HepG2 (cell line): Measurements from ENCODE around the gene TMEM187. TPM values are rescaled to one million over a fixed set of nuclear protein-coding genes. Genes with fewer than 3 reads are reported as not detected.

Experiments used
- ARID5B ChIP-seq: IDR thresholded peaks from 2 replicates; pipeline ENCODE4 v1.4.0; 2020; ENCODE audit warnings: mild to moderate bottlenecking, missing genetic modification reagents
- HNF4A ChIP-seq: sonication (generic); formaldehyde crosslinking; IDR thresholded peaks from 2 replicates; pipeline ENCODE4 v1.4.0; 2020; ENCODE audit warnings: missing genetic modification reagents
- MAFF ChIP-seq: IDR thresholded peaks from 2 replicates; pipeline ENCODE4 v1.6.1; 2011; ENCODE audit warnings: low read depth, low read length, improper control_type of control experiment
- NPAS2 ChIP-seq: sonication (generic); formaldehyde crosslinking; IDR thresholded peaks from 2 replicates; pipeline ENCODE4 v1.8.0; 2022; ENCODE audit warnings: mild to moderate bottlenecking, missing genetic modification reagents, borderline replicate concordance
- polyA plus RNA-seq, 8 experiments: library from polyadenylated mRNA; depleted of rRNA in 3 of 8; stranded (reverse) in 7 of 8; unstranded in 1 of 8; fragments of >200 nt; fragmentation: Illumina TruSeq in 4 of 8; extraction: Trizol in 4 of 8; gene quantifications; 2 replicates each; pipeline versions ENCODE4 v1.2.1 to v1.2.3, GENCODE V29; 2011 to 2016; ENCODE audit warnings: low read depth in 4 of 8, missing spikeins in 1 of 8, mixed read lengths in 1 of 8; ENCODE audit not compliant: insufficient read depth in 1 of 8
- total RNA-seq, 5 experiments: library from RNA; depleted of rRNA; stranded (reverse); fragments of >200 nt; fragmentation: Illumina TruSeq; extraction: Trizol; gene quantifications; 2 replicates each; pipeline ENCODE4 v1.2.3, GENCODE V29; 2016; ENCODE audit warnings: low read depth in 1 of 5
- TF ChIP-seq, protein P1 (sequence below): sonication (generic); formaldehyde crosslinking; IDR thresholded peaks from 2 replicates; pipeline ENCODE4 v1.4.0; 2020; ENCODE audit warnings: missing genetic modification reagents
- TF ChIP-seq, protein P2 (sequence below): sonication (generic); formaldehyde crosslinking; conservative IDR thresholded peaks from 2 replicates; pipeline ENCODE4 v1.4.0; 2020; ENCODE audit warnings: missing genetic modification reagents
- TF ChIP-seq, protein P3 (sequence below): sonication (generic); formaldehyde crosslinking; conservative IDR thresholded peaks from 2 replicates; pipeline ENCODE4 v1.4.0; 2020; ENCODE audit warnings: missing genetic modification reagents
- TF ChIP-seq, protein P4 (sequence below): sonication (generic); formaldehyde crosslinking; IDR thresholded peaks from 2 replicates; pipeline ENCODE4 v1.4.0; 2020; ENCODE audit warnings: low read depth, missing genetic modification reagents
- TF ChIP-seq, protein P5 (sequence below): sonication (generic); formaldehyde crosslinking; IDR thresholded peaks from 2 replicates; pipeline ENCODE4 v1.8.1; 2023; ENCODE audit warnings: mild to moderate bottlenecking, missing genetic modification reagents, borderline replicate concordance

Gene TMEM187
- total and polyA plus RNA-seq, 2 of the 13 experiments (the other 11 are each of a cell fraction or from before 2014, with no cell fraction given) = 2.2 to 6.2 TPM

DNA sequence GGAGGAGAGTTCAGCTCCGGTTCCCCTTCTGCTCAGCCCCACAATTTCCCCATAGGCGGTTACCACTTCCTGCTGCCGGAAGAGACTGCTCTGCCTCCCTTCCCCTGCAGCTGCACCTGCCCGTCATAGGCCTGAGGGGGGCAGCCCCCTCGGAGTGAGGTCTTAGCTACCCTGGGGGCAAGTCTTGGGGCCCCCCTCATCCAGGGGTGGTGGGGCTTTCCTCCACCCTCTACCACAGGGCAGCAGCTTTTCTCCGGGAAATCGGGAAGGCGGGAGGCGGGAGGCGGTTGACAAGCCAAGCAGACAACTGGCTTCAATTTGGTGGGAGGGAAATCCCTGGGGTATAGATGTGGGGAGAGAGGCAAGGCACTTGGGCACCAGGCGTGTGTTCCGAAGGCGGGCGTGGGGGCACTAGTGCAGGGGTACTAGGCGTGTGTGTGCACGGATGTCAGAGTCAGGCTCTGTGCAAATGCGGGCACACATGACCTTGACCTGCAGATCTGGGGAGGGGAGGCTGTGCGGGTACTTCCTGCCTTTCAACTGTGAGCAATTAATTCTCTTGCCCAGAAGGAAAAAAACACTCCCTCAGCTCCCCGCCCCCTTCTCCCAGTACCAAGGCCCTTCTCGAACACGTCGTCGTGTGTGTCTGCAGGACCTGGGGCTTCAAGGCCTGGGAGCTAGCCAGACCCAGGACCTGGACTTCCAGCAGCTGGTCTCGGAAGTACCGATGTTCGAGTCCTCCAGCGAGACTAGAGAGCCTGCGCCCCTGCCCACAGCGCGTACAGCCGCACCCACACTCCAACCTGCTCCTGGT lies 45.5 kb upstream of the TMEM187 start (continued):
- TF ChIP-seq, protein P1, sequence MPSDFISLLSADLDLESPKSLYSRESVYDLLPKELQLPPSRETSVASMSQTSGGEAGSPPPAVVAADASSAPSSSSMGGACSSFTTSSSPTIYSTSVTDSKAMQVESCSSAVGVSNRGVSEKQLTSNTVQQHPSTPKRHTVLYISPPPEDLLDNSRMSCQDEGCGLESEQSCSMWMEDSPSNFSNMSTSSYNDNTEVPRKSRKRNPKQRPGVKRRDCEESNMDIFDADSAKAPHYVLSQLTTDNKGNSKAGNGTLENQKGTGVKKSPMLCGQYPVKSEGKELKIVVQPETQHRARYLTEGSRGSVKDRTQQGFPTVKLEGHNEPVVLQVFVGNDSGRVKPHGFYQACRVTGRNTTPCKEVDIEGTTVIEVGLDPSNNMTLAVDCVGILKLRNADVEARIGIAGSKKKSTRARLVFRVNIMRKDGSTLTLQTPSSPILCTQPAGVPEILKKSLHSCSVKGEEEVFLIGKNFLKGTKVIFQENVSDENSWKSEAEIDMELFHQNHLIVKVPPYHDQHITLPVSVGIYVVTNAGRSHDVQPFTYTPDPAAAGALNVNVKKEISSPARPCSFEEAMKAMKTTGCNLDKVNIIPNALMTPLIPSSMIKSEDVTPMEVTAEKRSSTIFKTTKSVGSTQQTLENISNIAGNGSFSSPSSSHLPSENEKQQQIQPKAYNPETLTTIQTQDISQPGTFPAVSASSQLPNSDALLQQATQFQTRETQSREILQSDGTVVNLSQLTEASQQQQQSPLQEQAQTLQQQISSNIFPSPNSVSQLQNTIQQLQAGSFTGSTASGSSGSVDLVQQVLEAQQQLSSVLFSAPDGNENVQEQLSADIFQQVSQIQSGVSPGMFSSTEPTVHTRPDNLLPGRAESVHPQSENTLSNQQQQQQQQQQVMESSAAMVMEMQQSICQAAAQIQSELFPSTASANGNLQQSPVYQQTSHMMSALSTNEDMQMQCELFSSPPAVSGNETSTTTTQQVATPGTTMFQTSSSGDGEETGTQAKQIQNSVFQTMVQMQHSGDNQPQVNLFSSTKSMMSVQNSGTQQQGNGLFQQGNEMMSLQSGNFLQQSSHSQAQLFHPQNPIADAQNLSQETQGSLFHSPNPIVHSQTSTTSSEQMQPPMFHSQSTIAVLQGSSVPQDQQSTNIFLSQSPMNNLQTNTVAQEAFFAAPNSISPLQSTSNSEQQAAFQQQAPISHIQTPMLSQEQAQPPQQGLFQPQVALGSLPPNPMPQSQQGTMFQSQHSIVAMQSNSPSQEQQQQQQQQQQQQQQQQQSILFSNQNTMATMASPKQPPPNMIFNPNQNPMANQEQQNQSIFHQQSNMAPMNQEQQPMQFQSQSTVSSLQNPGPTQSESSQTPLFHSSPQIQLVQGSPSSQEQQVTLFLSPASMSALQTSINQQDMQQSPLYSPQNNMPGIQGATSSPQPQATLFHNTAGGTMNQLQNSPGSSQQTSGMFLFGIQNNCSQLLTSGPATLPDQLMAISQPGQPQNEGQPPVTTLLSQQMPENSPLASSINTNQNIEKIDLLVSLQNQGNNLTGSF (CRISPR knock-in tag) = no peak
- TF ChIP-seq, protein P2, sequence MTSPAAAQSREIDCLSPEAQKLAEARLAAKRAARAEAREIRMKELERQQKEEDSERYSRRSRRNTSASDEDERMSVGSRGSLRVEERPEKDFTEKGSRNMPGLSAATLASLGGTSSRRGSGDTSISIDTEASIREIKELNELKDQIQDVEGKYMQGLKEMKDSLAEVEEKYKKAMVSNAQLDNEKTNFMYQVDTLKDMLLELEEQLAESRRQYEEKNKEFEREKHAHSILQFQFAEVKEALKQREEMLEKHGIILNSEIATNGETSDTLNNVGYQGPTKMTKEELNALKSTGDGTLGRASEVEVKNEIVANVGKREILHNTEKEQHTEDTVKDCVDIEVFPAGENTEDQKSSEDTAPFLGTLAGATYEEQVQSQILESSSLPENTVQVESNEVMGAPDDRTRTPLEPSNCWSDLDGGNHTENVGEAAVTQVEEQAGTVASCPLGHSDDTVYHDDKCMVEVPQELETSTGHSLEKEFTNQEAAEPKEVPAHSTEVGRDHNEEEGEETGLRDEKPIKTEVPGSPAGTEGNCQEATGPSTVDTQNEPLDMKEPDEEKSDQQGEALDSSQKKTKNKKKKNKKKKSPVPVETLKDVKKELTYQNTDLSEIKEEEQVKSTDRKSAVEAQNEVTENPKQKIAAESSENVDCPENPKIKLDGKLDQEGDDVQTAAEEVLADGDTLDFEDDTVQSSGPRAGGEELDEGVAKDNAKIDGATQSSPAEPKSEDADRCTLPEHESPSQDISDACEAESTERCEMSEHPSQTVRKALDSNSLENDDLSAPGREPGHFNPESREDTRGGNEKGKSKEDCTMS = no peak
- TF ChIP-seq, protein P3, sequence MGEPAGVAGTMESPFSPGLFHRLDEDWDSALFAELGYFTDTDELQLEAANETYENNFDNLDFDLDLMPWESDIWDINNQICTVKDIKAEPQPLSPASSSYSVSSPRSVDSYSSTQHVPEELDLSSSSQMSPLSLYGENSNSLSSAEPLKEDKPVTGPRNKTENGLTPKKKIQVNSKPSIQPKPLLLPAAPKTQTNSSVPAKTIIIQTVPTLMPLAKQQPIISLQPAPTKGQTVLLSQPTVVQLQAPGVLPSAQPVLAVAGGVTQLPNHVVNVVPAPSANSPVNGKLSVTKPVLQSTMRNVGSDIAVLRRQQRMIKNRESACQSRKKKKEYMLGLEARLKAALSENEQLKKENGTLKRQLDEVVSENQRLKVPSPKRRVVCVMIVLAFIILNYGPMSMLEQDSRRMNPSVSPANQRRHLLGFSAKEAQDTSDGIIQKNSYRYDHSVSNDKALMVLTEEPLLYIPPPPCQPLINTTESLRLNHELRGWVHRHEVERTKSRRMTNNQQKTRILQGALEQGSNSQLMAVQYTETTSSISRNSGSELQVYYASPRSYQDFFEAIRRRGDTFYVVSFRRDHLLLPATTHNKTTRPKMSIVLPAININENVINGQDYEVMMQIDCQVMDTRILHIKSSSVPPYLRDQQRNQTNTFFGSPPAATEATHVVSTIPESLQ = no peak
- peak; percentile 36; the same call in 1 of the 2 replicates for TF ChIP-seq ARID5B (CRISPR knock-in tag)
- TF ChIP-seq, protein P4, sequence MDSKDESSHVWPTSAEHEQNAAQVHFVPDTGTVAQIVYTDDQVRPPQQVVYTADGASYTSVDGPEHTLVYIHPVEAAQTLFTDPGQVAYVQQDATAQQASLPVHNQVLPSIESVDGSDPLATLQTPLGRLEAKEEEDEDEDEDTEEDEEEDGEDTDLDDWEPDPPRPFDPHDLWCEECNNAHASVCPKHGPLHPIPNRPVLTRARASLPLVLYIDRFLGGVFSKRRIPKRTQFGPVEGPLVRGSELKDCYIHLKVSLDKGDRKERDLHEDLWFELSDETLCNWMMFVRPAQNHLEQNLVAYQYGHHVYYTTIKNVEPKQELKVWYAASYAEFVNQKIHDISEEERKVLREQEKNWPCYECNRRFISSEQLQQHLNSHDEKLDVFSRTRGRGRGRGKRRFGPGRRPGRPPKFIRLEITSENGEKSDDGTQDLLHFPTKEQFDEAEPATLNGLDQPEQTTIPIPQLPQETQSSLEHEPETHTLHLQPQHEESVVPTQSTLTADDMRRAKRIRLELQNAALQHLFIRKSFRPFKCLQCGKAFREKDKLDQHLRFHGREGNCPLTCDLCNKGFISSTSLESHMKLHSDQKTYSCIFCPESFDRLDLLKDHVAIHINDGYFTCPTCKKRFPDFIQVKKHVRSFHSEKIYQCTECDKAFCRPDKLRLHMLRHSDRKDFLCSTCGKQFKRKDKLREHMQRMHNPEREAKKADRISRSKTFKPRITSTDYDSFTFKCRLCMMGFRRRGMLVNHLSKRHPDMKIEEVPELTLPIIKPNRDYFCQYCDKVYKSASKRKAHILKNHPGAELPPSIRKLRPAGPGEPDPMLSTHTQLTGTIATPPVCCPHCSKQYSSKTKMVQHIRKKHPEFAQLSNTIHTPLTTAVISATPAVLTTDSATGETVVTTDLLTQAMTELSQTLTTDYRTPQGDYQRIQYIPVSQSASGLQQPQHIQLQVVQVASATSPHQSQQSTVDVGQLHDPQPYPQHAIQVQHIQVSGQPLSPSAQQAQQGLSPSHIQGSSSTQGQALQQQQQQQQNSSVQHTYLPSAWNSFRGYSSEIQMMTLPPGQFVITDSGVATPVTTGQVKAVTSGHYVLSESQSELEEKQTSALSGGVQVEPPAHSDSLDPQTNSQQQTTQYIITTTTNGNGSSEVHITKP (CRISPR knock-in tag) = no peak
- TF ChIP-seq, protein P5, sequence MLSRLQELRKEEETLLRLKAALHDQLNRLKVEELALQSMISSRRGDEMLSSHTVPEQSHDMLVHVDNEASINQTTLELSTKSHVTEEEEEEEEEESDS (CRISPR knock-in tag) = no peak
- no peak for TF ChIP-seq MAFF
- TF ChIP-seq NPAS2 = no peak
- peak; percentile 30; the same call in 1 of the 2 replicates for TF ChIP-seq HNF4A (CRISPR knock-in tag)
